HG03378 (cell line): Measurements from ENCODE around the gene PFN3.

Source experiments
- ATAC-seq: cut with Tn5 transposase; IDR thresholded peaks from one replicate; pipeline ENCODE4 v1.9.1; 2021; ENCODE audit warnings: mild to moderate bottlenecking, moderate library complexity; ENCODE audit not compliant: unreplicated experiment

The PFN3 gene

DNA sequence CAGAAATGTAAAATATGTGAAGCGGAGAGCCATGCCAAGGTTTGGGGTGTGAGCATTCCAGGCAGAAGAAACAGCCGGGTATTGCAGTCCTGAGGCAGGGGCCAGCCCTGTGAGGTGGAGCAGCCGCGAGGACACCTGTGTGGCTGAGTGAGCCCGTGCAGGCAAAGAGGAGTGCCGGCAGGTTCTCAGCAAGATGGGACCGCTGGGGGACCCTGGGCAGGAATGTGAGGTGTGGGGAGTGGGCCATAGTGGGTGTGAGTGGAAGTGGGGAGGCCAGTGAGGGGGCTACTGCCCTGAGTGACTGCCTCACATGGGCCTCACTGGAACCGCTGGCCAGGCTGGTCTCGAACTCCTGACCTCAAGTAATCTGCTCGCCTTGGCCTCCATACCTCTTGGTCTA is 38.0 kb upstream of the PFN3 start:
- no peak for ATAC-seq

DNA sequence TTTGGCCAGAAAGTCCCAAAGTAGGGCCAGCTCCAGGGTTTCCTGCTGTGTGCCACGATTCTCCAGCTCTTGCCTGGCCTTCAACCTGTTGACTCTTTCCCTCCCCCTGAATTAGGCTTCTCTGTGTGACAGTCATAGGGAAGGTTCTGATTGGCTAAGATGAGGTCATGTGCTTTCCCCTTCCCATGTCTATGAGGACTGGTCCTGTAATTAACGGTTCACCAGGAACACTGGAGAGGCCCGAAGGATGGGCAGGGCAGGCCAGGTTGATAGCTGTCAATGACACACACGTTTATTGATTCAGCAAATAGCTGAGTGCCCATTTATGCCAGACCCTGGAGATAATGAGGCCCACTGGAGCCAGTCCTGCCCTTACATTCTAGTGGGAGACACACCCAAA is 37.2 kb upstream of the PFN3 start:
- no peak for ATAC-seq

DNA sequence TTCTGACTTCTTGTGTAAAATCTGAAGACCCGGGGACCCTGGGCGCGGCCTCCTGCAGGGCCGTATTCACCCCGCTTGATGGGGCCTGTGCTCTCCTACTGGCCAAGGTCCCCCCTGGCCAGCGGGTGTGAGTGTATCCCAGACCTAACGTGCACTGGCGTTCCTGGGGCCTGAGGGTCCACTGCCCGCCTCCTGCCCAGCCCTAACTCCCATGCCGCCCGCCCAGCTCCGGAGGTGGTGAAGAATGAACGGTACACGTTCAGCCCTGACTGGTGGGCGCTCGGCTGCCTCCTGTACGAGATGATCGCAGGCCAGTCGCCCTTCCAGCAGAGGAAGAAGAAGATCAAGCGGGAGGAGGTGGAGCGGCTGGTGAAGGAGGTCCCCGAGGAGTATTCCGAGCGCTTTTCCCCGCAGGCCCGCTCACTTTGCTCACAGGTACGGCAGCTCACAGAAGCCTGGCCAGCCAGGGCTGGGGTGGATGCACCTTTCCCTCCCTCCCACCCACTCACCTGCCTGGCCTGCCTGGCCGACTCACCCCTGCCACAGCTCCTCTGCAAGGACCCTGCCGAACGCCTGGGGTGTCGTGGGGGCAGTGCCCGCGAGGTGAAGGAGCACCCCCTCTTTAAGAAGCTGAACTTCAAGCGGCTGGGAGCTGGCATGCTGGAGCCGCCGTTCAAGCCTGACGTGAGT is 35.5 kb upstream of the PFN3 start:
- ATAC-seq: no peak

DNA sequence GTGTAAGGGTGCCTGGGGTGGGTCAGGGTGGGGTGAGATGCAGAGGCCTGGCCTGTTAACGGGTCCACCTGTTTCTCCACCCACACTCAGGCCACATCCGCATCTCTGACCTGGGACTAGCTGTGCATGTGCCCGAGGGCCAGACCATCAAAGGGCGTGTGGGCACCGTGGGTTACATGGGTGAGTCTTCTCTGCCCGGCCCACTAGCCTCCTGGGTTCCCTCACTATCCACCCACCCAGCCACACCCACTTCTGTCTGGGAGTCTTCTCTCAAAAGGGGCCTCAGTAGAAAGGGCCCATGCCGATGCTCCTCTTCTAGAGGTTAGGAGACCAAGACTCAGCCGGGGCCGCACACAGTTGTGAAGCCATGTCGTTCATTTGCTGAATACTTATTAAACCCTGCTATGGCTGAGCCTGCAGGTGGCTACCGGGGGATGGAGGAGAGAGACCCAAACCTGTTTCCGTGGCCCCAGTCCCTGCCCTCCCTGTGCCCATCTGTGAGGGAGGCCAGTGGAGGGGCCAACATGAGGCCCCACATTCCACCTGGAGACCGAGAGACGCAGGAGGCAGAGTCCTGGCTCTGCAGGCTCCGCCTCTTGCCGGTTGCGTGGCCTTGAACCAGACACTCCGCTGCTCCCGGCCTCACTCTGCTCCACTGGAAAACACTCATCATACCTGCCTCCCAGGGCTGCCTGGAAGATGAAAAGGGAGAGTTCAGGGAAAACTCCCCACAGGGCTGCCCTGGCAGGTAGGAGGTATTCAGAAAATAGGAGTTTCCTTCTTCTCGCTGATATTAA is 34.7 kb upstream of the PFN3 start:
- no peak for ATAC-seq

DNA sequence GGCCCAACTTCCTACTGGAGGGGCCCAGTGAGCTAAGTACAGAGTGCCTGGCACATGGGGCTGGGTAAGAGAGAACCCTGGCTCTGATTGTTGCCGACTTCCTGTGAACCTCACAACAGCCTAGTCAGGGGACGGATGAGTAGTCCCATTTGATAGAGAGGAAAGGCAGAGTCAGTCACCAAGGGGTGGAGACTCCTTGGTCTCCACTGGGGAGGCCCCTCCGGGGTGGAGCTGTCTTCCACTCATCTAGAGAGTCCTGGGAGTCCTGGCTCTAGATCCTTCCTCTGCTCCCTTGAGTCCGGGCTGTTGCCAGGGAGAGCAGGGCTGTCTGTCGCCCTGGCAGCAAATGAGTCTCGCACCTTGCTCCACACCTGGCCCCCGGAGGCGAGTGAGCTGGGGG is 34.0 kb upstream of the PFN3 start:
- no peak for ATAC-seq

DNA sequence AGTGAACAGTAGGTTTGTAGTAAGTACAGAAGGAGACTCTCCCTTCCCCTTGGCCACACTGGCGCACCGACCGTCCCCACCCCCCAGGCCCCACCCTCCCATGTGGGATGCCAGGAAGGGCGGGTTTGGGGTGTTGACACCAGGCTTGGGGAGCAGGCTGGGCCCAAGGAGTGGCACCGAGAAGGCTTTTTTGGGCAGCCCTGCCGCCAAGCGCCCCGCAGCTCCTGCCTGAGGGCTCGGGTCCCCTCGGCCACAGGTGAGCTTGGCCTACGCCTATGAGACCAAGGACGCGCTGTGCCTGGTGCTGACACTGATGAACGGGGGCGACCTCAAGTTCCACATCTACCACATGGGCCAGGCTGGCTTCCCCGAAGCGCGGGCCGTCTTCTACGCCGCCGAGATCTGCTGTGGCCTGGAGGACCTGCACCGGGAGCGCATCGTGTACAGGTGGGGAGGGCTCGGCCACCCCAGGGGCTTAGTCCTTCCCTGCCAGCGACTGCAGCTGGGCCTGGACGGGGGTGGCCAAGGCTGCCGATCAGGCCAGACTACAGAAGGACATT is 33.3 kb upstream of the PFN3 start:
- no peak for ATAC-seq

DNA sequence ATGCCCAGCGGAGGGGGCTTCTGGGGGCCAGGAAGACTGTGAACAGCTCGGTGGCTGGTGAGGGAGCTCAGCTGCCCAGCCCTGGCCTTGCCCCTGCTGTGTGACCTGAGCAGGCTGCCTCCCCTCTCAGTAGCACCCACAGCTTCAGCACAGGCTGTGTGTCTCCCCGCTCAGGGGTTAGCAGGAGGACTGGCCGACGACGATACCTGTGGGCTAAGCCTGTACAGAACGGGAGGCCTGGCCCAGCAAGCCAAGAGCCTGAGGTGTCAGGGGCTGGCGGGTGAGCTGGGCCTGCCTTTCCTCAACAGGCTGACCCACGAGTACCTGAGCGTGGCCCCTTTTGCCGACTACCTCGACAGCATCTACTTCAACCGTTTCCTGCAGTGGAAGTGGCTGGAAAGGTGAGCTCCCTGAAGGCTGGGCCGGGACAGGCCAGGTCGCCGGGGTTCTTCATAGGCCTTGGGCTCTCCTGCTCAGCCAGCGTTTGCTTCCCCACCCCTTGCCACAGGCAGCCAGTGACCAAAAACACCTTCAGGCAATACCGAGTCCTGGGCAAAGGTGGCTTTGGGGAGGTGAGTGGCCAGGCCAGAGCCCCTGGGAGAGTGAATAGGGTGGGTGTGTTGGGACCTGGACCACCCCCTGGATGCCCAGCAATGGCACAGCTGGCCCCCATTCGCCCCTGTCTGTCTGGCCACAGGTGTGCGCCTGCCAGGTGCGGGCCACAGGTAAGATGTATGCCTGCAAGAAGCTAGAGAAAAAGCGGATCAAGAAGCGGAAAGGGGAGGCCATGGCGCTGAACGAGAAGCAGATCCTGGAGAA is 32.6 kb upstream of the PFN3 start:
- ATAC-seq: no peak

DNA sequence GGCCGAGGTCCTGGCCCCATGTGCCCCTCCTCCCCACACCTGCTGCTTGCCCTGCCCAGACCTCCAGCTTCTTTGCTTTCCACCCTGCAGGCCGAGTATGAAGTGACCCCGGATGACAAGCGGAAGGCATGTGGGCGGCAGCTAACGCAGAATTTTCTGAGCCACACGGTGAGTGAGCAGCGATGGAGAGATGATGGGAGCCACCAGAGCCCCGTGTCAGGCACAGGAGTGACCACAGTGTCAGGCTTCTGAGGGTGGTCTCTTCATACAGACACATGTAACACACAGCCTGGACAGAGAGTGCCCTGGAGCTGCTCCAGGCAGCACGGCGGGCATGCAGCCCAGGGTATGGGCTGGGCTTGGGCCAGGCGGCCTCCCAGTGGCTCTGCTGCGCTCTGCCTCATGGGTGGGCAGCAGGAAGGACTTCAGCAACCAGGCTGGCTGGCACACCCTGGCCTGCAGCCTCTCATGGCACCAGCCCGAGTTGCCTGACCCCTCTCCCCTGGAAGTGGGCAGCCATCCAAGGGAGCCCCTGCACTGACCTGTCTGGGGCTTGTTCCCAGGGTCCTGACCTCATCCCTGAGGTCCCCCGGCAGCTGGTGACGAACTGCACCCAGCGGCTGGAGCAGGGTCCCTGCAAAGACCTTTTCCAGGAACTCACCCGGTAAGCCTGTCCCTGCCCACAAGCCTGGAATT is 31.8 kb upstream of the PFN3 start:
- peak; percentile 2 for ATAC-seq

DNA sequence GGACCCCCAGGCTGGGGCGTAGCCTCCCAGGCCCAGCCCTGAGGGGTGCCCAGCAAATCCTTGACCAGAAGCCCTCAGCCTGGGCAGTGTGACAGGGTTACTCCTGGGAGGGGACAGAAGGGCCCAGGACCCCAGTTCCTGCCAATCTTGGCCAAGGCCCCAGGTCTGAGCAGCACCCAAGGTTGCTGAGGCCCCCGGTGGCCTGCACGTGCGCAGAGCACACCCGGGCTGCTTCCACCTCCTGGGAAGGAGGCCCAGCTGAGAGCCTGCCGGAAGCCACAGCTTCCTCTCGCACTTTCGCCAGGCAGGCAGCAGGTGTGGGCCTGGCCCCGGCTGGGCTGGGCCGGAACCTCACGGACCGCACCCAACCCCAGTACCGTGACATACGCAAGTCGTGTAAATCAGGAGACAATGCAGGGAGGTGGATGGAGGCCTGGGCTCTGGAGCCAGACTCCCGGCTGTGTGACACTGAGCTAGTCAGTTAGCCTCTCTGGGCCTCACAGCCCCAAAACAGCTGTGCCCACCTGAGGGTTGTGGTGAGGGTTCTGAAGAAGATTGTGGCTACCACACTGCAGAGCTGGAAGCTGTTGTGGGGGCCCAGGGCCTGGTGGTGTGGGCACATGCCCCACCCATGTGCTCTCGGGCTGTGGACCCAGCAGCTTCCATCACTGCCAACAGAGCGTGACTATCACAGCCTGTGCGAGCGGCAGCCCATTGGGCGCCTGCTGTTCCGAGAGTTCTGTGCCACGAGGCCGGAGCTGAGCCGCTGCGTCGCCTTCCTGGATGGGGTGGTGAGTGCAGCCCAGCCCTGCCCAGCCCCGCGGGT is 31.1 kb upstream of the PFN3 start:
- ATAC-seq: peak; percentile 38

DNA sequence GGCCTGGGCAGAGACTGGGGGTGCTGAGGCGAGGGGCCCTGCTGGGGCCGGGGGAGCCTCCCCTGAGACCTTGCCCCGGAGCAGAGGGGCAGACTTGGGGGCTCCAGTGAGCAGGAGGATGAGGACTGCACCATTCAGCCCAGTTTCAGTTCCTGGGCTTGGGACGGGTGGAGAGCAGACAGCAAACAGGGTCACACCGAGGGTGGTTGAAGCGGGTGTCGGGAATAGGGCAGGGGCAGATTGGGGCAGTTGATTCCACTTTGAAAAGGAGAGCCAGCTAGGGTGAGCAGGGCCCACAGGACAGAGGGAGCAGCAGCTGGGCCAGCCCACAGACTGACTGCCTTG is 30.5 kb upstream of the PFN3 start:
- no peak for ATAC-seq

DNA sequence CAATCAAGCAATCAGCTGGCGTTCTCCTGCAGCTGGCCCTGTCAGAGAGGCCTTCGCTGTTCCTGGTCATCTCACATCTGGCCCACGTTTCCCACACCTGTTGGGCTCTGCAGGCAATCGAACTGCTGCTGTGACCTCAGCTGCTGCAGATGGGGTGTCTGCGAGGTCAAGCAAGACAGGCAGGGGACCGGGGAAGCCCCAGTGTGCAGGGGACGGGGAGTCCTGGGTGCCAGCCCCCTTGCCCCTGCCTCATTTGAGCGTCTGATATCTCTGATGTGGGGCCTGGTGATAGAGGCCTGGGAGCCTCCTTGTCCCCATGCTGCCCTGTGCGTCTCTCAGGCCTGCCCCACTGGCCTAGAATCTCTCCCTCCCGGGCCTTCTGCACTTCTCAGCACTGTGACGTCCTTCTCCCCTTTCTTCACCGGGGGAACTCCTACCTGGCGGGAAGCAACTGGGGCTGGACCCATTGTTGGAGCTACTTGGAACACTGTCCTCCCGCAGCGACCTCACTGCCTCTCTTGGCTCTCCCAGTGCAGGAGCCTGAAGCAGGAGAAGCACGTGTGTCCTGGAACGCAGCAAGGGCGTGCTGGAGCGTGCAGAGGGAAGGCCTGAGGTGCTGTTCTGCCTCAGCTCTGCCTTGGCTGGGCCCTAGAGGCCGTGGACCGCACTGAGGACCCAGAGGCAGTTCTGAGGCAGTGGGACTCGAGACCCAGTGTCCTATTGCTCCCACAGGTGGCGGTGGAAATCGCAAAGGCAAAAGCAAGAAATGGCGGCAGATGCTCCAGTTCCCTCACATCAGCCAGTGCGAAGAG is 29.9 kb upstream of the PFN3 start:
- ATAC-seq: no peak

DNA sequence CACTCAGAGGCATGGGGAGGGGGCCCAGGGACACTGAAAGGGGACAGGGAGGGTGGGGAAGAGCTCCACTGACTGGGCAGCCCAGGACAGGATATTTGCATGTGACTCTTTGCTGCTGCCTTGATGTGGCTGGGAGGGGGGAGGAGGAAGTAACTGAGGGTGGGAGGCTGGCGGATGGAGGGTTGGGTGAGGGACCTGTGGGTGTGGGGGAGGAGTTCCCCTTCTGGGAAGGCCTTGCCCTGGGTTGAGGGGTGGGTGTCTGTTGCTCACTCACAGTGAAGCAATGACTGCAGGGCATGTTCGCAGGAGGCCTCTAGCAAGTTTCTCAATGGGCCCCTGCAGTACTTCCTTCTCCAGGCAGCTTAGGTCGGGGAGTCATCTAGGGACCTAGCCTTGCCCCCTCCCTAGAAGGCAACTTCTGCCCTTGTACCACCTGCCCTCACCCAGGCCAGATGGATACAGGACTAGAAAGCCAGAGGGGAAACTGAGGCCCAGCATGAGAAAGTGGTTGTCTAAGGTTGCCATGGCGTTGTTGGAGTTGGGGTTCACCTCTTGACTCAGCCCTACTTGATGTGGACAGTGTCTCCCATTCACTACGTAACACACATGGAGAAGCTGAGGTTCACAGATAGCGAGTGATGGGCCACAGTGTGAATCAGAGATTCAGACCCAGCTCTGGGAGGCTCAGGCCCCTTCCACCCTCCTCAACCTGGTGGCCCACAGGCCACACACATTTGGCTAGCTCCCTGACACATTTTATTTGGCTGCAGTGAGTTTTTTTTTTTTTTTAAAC is 29.0 kb upstream of the PFN3 start:
- ATAC-seq: no peak

DNA sequence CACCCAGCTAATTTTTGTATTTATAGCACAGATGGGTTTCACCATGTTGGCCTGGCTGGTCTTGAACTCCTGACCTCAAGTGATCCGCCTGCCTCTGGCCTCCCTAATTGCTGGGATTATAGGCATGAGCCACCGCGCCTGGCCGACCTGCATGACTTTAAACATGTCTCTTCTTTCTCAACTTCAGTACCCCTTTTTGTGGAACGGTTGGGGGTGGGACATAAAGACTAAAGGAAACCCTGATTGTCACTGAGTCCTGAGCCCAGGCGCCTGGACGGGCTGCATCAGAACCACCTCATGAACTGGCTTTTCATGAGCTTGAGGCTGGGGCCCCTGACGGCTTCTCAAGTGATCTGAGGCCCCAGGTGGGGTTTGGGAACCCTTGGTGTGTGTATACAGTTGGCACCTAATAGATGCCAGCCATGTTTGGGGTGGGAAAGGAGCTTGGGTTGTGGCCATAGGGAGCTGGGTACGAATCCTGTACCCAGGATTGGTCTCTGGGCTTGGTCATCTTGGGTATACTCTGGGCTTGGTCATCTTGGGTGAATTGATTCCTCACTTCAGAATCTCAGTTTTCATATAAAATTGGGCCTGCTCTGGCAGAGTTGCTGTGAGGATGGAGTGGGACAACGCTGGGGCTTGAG is 28.2 kb upstream of the PFN3 start:
- ATAC-seq: no peak

DNA sequence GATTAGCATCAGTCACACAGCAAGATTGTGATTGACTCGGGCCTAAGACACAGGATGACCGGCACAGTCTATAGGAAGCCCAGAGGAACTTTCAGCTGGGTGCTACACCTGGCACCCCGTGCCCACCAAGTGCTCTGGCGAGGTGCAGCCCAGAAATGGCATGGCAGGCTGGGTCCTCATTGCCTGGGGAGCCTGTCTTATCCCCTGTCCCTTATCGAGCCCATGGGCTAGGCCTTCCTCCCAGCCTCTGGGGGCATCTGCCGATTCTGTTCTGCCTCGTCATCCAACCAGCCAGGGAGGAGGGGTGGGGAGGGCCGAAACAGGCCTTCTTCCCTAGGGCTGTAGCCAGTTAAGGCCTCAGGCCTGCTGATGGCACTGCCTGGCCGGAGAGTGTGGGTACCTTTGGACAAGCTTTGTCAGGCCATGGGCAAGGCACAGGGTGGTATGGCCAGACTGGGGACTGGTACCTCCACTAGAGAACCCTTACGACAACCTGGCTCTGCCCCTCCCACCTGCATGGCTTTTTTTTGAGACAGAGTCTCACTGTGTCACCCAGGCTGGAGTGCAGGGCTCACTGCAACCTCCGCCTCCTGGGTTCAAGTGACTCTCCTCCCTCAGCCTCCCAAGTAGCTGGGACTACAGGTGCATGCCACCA is 27.6 kb upstream of the PFN3 start:
- no peak for ATAC-seq

DNA sequence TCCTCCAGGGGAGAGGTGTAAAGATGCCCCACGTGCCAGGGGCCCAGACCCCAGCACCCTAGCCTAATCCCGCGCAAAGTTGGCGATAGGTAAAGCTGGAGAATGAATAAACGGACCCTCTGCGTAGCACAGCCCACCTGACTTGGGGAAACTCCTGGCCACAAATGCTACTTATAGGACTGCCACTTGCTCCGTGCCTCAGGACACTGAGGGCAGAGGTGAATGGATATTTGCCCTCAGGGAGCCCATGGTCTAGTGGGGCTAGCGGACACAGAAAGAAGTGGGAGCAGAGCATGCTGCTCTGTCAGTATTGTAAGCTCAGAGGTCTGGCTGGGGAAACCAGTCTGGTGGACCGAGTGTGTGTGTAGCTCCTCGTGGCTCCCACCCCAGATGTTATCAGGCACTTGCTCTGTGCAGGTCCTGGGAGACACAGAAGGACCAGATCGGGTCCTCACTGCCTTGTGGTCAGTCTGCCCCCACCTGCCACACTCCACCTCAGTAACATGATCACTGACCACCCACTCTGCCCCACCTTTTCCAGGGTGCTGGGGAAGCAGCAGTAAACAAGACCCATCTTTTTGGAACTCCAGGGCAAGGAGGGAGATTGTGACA is 26.9 kb upstream of the PFN3 start:
- ATAC-seq: no peak

DNA sequence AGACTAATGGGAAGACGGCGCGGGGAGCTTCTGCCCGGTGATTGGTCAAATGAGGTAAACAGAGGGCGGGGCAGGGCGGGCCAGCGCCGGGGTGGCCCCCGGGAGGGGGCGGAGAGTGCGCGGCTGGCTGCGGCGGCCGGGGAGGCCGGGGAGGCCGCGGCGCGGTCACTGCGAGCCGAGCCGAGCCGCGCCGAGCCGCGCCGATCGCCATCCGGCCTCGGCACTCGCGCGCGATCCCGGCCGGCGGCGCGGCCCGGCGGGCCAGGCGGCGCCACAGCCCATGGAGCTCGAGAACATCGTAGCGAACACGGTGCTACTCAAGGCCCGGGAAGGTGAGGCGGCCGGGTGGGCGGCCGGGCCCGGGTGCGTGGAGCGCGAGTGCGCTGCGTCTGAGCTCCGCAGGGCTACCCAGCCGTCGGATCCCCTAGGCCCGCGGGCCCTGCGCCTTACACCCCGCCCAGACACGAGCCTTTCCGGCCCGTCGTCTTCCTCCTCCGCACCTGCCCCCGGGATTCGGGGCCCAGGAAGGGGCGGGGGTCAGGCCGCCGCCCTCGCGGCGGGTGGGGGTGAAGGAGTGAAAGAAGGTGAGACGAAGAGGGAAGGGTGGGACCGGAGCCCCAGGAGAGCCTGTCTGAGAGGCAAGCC is 26.2 kb upstream of the PFN3 start, which contains the start of gene GRK6:
Gene GRK6 (plus strand): TSS at position 111 of the 645 bp plus-strand sequence. CDS start 170 bp downstream, at position 281.
- ATAC-seq: no peak
